ENCODE data around the gene HMX1. TPM values are rescaled to one million over a fixed set of nuclear protein-coding genes. Genes with fewer than 3 reads are reported as not detected.

HMX1 gene
- total and polyA plus RNA-seq, 2 experiments from 2014 or later, result not detected

- no peaks in the 10 kb centered on the region for H3K79me2 ChIP-seq (ENCODE audit: insufficient read depth)
- in situ Hi-C loops (cut with MboI), result no loop called here
Observed at GRCh38 chr4:8888856-8889255, 17.2 kb upstream of the HMX1 start.

DNA sequence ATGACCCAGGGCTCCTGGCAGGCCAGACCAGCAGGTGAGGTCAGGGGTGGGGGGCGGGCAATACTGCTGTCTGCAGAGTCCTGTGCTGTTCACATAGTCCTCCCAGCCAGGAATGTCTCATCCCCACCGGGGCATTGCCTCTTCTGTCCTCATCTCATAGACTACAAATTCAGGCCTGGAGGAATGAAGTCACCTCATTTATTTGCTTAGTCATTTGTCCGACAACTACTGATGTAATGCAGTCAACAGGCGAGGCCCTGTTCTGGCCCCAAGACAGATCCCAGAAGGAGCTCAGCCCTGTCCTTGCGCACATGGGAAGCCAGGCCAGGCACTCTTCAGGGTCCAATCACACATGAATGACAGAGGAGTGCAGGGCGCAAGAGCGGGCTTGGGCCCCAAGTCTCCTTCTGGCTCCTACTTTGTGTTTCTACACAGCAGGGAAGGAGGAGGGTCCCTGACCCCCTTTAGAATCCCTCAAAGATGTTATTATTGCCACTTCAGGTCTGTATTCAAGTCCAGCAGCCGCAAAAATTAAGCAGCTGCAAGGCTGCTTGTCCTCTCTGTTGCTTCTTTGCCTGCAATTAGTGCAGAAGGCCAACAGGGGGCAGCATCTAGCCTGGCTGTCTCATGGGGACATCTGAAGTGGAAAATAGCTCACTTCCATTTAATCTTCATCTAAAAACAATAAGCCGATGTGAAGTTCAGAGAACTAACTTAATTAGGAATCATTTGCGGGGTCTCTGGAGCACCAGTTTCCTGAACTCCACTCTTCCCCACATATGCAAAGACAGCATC lies 15.2 kb upstream of the HMX1 start:
- no peaks in the 10 kb centered on the region for H4K20me1 ChIP-seq (ENCODE audit: insufficient read depth)
- H3K4me2 ChIP-seq (ENCODE audit: unreplicated experiment), result no peak overlapping the region
- DNase-seq, result peak; percentile 40
- H3K9ac ChIP-seq, result no peak overlapping the region
- no peak overlapping the region for H3K4me3 ChIP-seq
- in situ Hi-C loops (cut with MboI), result no loop called here
- TF ChIP-seq EZH2 (IDR thresholded peaks at IDR 0.05; ENCODE audit: insufficient read depth, poor library complexity, severe bottlenecking), result no peak
- no peak overlapping the region for H2AFZ ChIP-seq
- WGBS, 2 experiments (ENCODE audit: low coverage in 1 of 2, low lambda C conversion rate in 2 of 2, missing lambda C conversion rate in 2 of 2), result 53 to 56% methylated on average over 10 of the region's 10 CpGs
- H3K36me3 ChIP-seq (ENCODE audit: low read depth), result no peaks in the 10 kb centered on the region
- no peaks in the 10 kb centered on the region for H3F3A ChIP-seq (ENCODE audit: insufficient read depth)
- H3K4me1 ChIP-seq (ENCODE audit: insufficient read depth), result no peaks in the 10 kb centered on the region
- no peaks in the 10 kb centered on the region for H3K9me3 ChIP-seq (ENCODE audit: low read depth)
- H3K79me2 ChIP-seq (ENCODE audit: insufficient read depth), result no peaks in the 10 kb centered on the region
- no peak overlapping the region for H3K27ac ChIP-seq
- H3K27me3 ChIP-seq (replicated peaks; ENCODE audit: insufficient read depth), result peaks cover 20% of the 10 kb centered on the region; the same call in 1 of the 2 replicates
- no peaks in the 10 kb centered on the region for H3K9me2 ChIP-seq (ENCODE audit: insufficient read depth)

More at GRCh38 chr4:8888856-8889255, 17.2 kb upstream of the HMX1 start:
- Histone ChIP-seq H3K4me3 (no peak overlapping the region), H3F3A (ENCODE audit: insufficient read depth) (no peaks in the 10 kb centered on the region), H3K4me1 (ENCODE audit: insufficient read depth) (no peaks in the 10 kb centered on the region), H4K20me1 (ENCODE audit: insufficient read depth) (no peaks in the 10 kb centered on the region), H3K4me2 (ENCODE audit: unreplicated experiment) (no peak overlapping the region), H3K9ac (no peak overlapping the region), H2AFZ (no peak overlapping the region), H3K27me3 (replicated peaks; ENCODE audit: insufficient read depth) (peaks cover 21% of the 10 kb centered on the region; the same call in 1 of the 2 replicates), H3K36me3 (ENCODE audit: low read depth) (no peaks in the 10 kb centered on the region), H3K9me3 (ENCODE audit: low read depth) (no peaks in the 10 kb centered on the region), H3K27ac (no peak overlapping the region), H3K9me2 (ENCODE audit: insufficient read depth) (no peaks in the 10 kb centered on the region)
- no peak for DNase-seq
- WGBS, 2 experiments (ENCODE audit: low coverage in 1 of 2, low lambda C conversion rate in 2 of 2, missing lambda C conversion rate in 2 of 2), result 52 to 62% methylated on average over 13 of the region's 13 CpGs
- TF ChIP-seq EZH2phosphoT487 (IDR thresholded peaks at IDR 0.05; ENCODE audit: insufficient read depth, low read depth) (no peak), EZH2 (IDR thresholded peaks at IDR 0.05; ENCODE audit: insufficient read depth, poor library complexity, severe bottlenecking) (no peak)

- Histone ChIP-seq H4K20me1 (ENCODE audit: insufficient read depth) (no peaks in the 10 kb centered on the region), H3K4me1 (ENCODE audit: insufficient read depth) (no peaks in the 10 kb centered on the region), H3F3A (ENCODE audit: insufficient read depth) (no peaks in the 10 kb centered on the region), H3K27ac (no peak overlapping the region), H3K4me3 (no peak overlapping the region), H3K9me3 (ENCODE audit: low read depth) (no peaks in the 10 kb centered on the region), H3K36me3 (ENCODE audit: low read depth) (no peaks in the 10 kb centered on the region), H3K4me2 (ENCODE audit: unreplicated experiment) (no peak overlapping the region), H3K9me2 (ENCODE audit: insufficient read depth) (no peaks in the 10 kb centered on the region), H2AFZ (no peak overlapping the region), H3K27me3 (replicated peaks; ENCODE audit: insufficient read depth) (peaks cover 24% of the 10 kb centered on the region; the same call in 1 of the 2 replicates), H3K9ac (no peak overlapping the region), H3K79me2 (ENCODE audit: insufficient read depth) (no peaks in the 10 kb centered on the region)
- TF ChIP-seq EZH2phosphoT487 (IDR thresholded peaks at IDR 0.05; ENCODE audit: insufficient read depth, low read depth) (no peak), EZH2 (IDR thresholded peaks at IDR 0.05; ENCODE audit: insufficient read depth, poor library complexity, severe bottlenecking) (no peak)
- 49 to 54% methylated on average over 7 to 14 of the region's 14 CpGs for WGBS, 2 experiments (ENCODE audit: low coverage in 1 of 2, low lambda C conversion rate in 2 of 2, missing lambda C conversion rate in 2 of 2)
- DNase-seq, result no peak
- in situ Hi-C loops (cut with MboI), result no loop called here
Observed at GRCh38 chr4:8882239-8882638, 10.6 kb upstream of the HMX1 start.

- H4K20me1 ChIP-seq (ENCODE audit: insufficient read depth), result no peaks in the 10 kb centered on the region
- H3K9me3 ChIP-seq (ENCODE audit: low read depth), result no peaks in the 10 kb centered on the region
- no peak overlapping the region for H2AFZ ChIP-seq
- H3K27me3 ChIP-seq (replicated peaks; ENCODE audit: insufficient read depth), result peaks cover 37% of the 10 kb centered on the region
- H3F3A ChIP-seq (ENCODE audit: insufficient read depth), result no peaks in the 10 kb centered on the region
- 71 to 73% methylated on average over 6 to 9 of the region's 9 CpGs for WGBS, 2 experiments (ENCODE audit: low coverage in 1 of 2, low lambda C conversion rate in 2 of 2, missing lambda C conversion rate in 2 of 2)
- in situ Hi-C loops (cut with MboI), result no loop called here
- no peak overlapping the region for H3K9ac ChIP-seq
- H3K27ac ChIP-seq, result no peak overlapping the region
- H3K36me3 ChIP-seq (ENCODE audit: low read depth), result no peaks in the 10 kb centered on the region
- no peak for DNase-seq
- H3K4me1 ChIP-seq (ENCODE audit: insufficient read depth), result no peaks in the 10 kb centered on the region
- no peaks in the 10 kb centered on the region for H3K79me2 ChIP-seq (ENCODE audit: insufficient read depth)
- no peak overlapping the region for H3K4me2 ChIP-seq (ENCODE audit: unreplicated experiment)
- H3K4me3 ChIP-seq, result no peak overlapping the region
- H3K9me2 ChIP-seq (ENCODE audit: insufficient read depth), result no peaks in the 10 kb centered on the region
- TF ChIP-seq EZH2phosphoT487 (IDR thresholded peaks at IDR 0.05; ENCODE audit: insufficient read depth, low read depth) (no peak), EZH2 (IDR thresholded peaks at IDR 0.05; ENCODE audit: insufficient read depth, poor library complexity, severe bottlenecking) (no peak)
Observed at GRCh38 chr4:8880851-8881250, 9.2 kb upstream of the HMX1 start.
